ENCODE results near the gene DDR2. TPM values are rescaled to one million over a fixed set of nuclear protein-coding genes. Genes with fewer than 3 reads are reported as not detected.
A peak's percentile ranks its signal among the peaks of the same experiment; 100 is the strongest.
"Not testable (repeated sequence)": the region's sequence is repeated elsewhere in the genome, so short reads cannot be mapped to it uniquely, and the experiment has no call there.

DDR2 gene
- total RNA-seq, 1 donor from 2014 or later: 5.8 TPM

- DNase-seq (ENCODE audit: extremely low read depth, low read depth, low spot score): no peak
Observed at GRCh38 chr1:162753998-162754585, 121.8 kb downstream of the DDR2 start.

GRCh38 chr1:162755306-162755705, 123.0 kb downstream of the DDR2 start:
- no peak for DNase-seq (ENCODE audit: extremely low read depth, low read depth, low spot score)

GRCh38 chr1:162756523-162756922, 124.3 kb downstream of the DDR2 start:
- no peak for DNase-seq (ENCODE audit: extremely low read depth, low read depth, low spot score)

GRCh38 chr1:162757476-162757875, 125.2 kb downstream of the DDR2 start:
- DNase-seq (ENCODE audit: extremely low read depth, low read depth, low spot score): no peak

GRCh38 chr1:162765788-162766187, 133.5 kb downstream of the DDR2 start:
- no peak for DNase-seq (ENCODE audit: extremely low read depth, low read depth, low spot score)

- no peak for DNase-seq (ENCODE audit: extremely low read depth, low read depth, low spot score)
Observed at GRCh38 chr1:162772571-162773154, 140.4 kb downstream of the DDR2 start.

- no peak for DNase-seq (ENCODE audit: extremely low read depth, low read depth, low spot score)
Observed at GRCh38 chr1:162774007-162774406, 141.7 kb downstream of the DDR2 start.

GRCh38 chr1:162779043-162779442, 146.8 kb downstream of the DDR2 start:
- no peak for DNase-seq (ENCODE audit: extremely low read depth, low read depth, low spot score)

GRCh38 chr1:162782671-162783070, 150.4 kb downstream of the DDR2 start:
- DNase-seq (ENCODE audit: extremely low read depth, low read depth, low spot score): no peak

- not testable (repeated sequence) for DNase-seq (ENCODE audit: extremely low read depth, low read depth, low spot score)
Observed at GRCh38 chr1:162784926-162785325, 152.7 kb downstream of the DDR2 start.

GRCh38 chr1:162788783-162789182, 156.5 kb downstream of the DDR2 start:
- DNase-seq (ENCODE audit: extremely low read depth, low read depth, low spot score): not testable (repeated sequence)

GRCh38 chr1:162790303-162790984, 158.2 kb downstream of the DDR2 start, which contains the start of gene HSD17B7:
Gene HSD17B7 (plus strand): TSS chr1:162790702. CDS start chr1:162790801, 99 bp downstream.
- not testable (repeated sequence) for DNase-seq (ENCODE audit: extremely low read depth, low read depth, low spot score)

GRCh38 chr1:162790985-162791357, 158.7 kb downstream of the DDR2 start:
- DNase-seq (ENCODE audit: extremely low read depth, low read depth, low spot score): not testable (repeated sequence)

- not testable (repeated sequence) for DNase-seq (ENCODE audit: extremely low read depth, low read depth, low spot score)
Observed at GRCh38 chr1:162794284-162794683, 162.0 kb downstream of the DDR2 start.

- DNase-seq (ENCODE audit: extremely low read depth, low read depth, low spot score): not testable (repeated sequence)
Observed at GRCh38 chr1:162796617-162797279, 164.5 kb downstream of the DDR2 start.

GRCh38 chr1:162799995-162800830, 167.9 kb downstream of the DDR2 start:
- peak; percentile 36 for DNase-seq (ENCODE audit: extremely low read depth, low read depth, low spot score)

- DNase-seq (ENCODE audit: extremely low read depth, low read depth, low spot score): not testable (repeated sequence)
Observed at GRCh38 chr1:162807503-162807902, 175.2 kb downstream of the DDR2 start.

- not testable (repeated sequence) for DNase-seq (ENCODE audit: extremely low read depth, low read depth, low spot score)
Observed at GRCh38 chr1:162812357-162812756, 180.1 kb downstream of the DDR2 start.

- not testable (repeated sequence) for DNase-seq (ENCODE audit: extremely low read depth, low read depth, low spot score)
Observed at GRCh38 chr1:162818136-162818535, 185.9 kb downstream of the DDR2 start.

- not testable (repeated sequence) for DNase-seq (ENCODE audit: extremely low read depth, low read depth, low spot score)
Observed at GRCh38 chr1:162818666-162819065, 186.4 kb downstream of the DDR2 start.

Measured in glomerular endothelial cell (primary cell).